Effector memory CD8-positive, alpha-beta T cell (primary cell): Measurements from ENCODE around the gene AKAP13.
"Not testable (repeated sequence)": the region's sequence is repeated elsewhere in the genome, so short reads cannot be mapped to it uniquely, and the experiment has no call there.

ENCODE experiments used
- ATAC-seq: fragments of 150-1000 bp; cut with Tn5 transposase; replicated peaks from 2 replicates; pipeline ENCODE4 v1.10.0; 2021; ENCODE audit warnings: mild to moderate bottlenecking, moderate library complexity
- DNase-seq, 3 experiments: peaks; one replicate each; pipeline ENCODE4 v3.0.0; 2021
- H3K27ac Mint-ChIP-seq, 2 donors: one replicate each; pipeline ENCODE4 v1.8.0; 2022; ENCODE audit warnings: mild to moderate bottlenecking in 2 of 2, mixed read lengths in 2 of 2, moderate library complexity in 2 of 2
- H3K27me3 Mint-ChIP-seq, 2 donors: one replicate each; pipeline ENCODE4 v1.8.0; 2022; ENCODE audit warnings: mixed read lengths in 2 of 2
- H3K36me3 Mint-ChIP-seq: one replicate; pipeline ENCODE4 v1.8.0; 2022; ENCODE audit warnings: mild to moderate bottlenecking, moderate library complexity, mixed read lengths; ENCODE audit not compliant: insufficient read depth
- H3K4me1 Mint-ChIP-seq, 2 donors: one replicate each; pipeline ENCODE4 v1.8.0; 2022; ENCODE audit warnings: low read depth in 2 of 2, mixed read lengths in 2 of 2
- H3K4me3 Mint-ChIP-seq, 2 donors: one replicate each; pipeline ENCODE4 v1.8.0; 2022; ENCODE audit warnings: mild to moderate bottlenecking in 2 of 2, mixed read lengths in 2 of 2, moderate library complexity in 2 of 2
- H3K9me3 Mint-ChIP-seq, 2 donors: one replicate each; pipeline ENCODE4 v1.8.0; 2022; ENCODE audit warnings: mixed read lengths in 2 of 2

Gene AKAP13

GRCh38 chr15:85586196-85586595, 205.8 kb downstream of the AKAP13 start:
- Mint-ChIP-seq H3K4me3 (peak overlapping the region in 1 of 2 donors; percentile 96), H3K27ac (peak overlapping the region in 1 of 2 donors; percentile 67), H3K36me3 (peaks cover 60% of the 10 kb centered on the region), H3K4me1 (peaks cover 45 to 59% of the 10 kb centered on the region in 2 donors)
- not testable (repeated sequence) for DNase-seq, H3K9me3 Mint-ChIP-seq, ATAC-seq, H3K27me3 Mint-ChIP-seq

GRCh38 chr15:85587707-85588411, 207.5 kb downstream of the AKAP13 start:
- ATAC-seq (no peak), DNase-seq (no peak)
- H3K4me3 Mint-ChIP-seq: no peak overlapping the region
- H3K27ac Mint-ChIP-seq: peak overlapping the region in 1 of 2 donors; percentile 51
- no peaks in the 10 kb centered on the region for H3K27me3 Mint-ChIP-seq
- H3K9me3 Mint-ChIP-seq: no peaks in the 10 kb centered on the region
- peaks cover 32 to 49% of the 10 kb centered on the region in 2 donors for H3K4me1 Mint-ChIP-seq
- H3K36me3 Mint-ChIP-seq: peaks cover 47% of the 10 kb centered on the region

- ATAC-seq: no peak
- peak overlapping the region; percentile 51 to 62 for H3K27ac Mint-ChIP-seq
- no peak for DNase-seq
- H3K4me3 Mint-ChIP-seq: no peak overlapping the region
- H3K36me3 Mint-ChIP-seq: peaks cover 43% of the 10 kb centered on the region
- H3K4me1 Mint-ChIP-seq: peaks cover 24 to 41% of the 10 kb centered on the region in 2 donors
- H3K9me3 Mint-ChIP-seq: no peaks in the 10 kb centered on the region
- no peaks in the 10 kb centered on the region for H3K27me3 Mint-ChIP-seq
Measured at GRCh38 chr15:85588677-85589076, 208.3 kb downstream of the AKAP13 start.

- no peak for DNase-seq
- H3K4me3 Mint-ChIP-seq: no peak overlapping the region
- no peak overlapping the region for H3K27ac Mint-ChIP-seq
- H3K36me3 Mint-ChIP-seq: peaks cover 41% of the 10 kb centered on the region
- peaks cover 16 to 31% of the 10 kb centered on the region in 2 donors for H3K4me1 Mint-ChIP-seq
- H3K9me3 Mint-ChIP-seq: no peaks in the 10 kb centered on the region
- no peaks in the 10 kb centered on the region for H3K27me3 Mint-ChIP-seq
- ATAC-seq: no peak
Measured at GRCh38 chr15:85589851-85590250, 209.4 kb downstream of the AKAP13 start.

GRCh38 chr15:85591622-85592021, 211.2 kb downstream of the AKAP13 start:
- no peak for ATAC-seq
- Mint-ChIP-seq H3K27me3 (no peaks in the 10 kb centered on the region), H3K9me3 (no peaks in the 10 kb centered on the region), H3K36me3 (peaks cover 41% of the 10 kb centered on the region), H3K27ac (no peak overlapping the region), H3K4me1 (peaks cover 19 to 31% of the 10 kb centered on the region in 2 donors), H3K4me3 (no peak overlapping the region)
- no peak for DNase-seq

- H3K4me3 Mint-ChIP-seq: no peak overlapping the region
- H3K4me1 Mint-ChIP-seq: peaks cover 20 to 34% of the 10 kb centered on the region in 2 donors
- H3K27me3 Mint-ChIP-seq: no peaks in the 10 kb centered on the region
- DNase-seq (no peak), ATAC-seq (no peak)
- H3K27ac Mint-ChIP-seq: peak overlapping the region in 1 of 2 donors; percentile 20
- no peaks in the 10 kb centered on the region for H3K9me3 Mint-ChIP-seq
- H3K36me3 Mint-ChIP-seq: peaks cover 37% of the 10 kb centered on the region
Measured at GRCh38 chr15:85592148-85592547, 211.7 kb downstream of the AKAP13 start.

- DNase-seq (no peak), ATAC-seq (no peak)
- Mint-ChIP-seq H3K27ac (peak overlapping the region; percentile 29 to 85), H3K36me3 (peaks cover 35% of the 10 kb centered on the region), H3K9me3 (no peaks in the 10 kb centered on the region), H3K4me3 (no peak overlapping the region), H3K4me1 (peaks cover 24 to 36% of the 10 kb centered on the region in 2 donors), H3K27me3 (no peaks in the 10 kb centered on the region)
Measured at GRCh38 chr15:85593809-85594445, 213.5 kb downstream of the AKAP13 start.

GRCh38 chr15:85595804-85596536, 215.6 kb downstream of the AKAP13 start:
- H3K36me3 Mint-ChIP-seq: peaks cover 24% of the 10 kb centered on the region
- peaks cover 24 to 43% of the 10 kb centered on the region in 2 donors for H3K4me1 Mint-ChIP-seq
- H3K27ac Mint-ChIP-seq: peak overlapping the region; percentile 84 to 90
- H3K4me3 Mint-ChIP-seq: no peak overlapping the region
- no peaks in the 10 kb centered on the region for H3K9me3 Mint-ChIP-seq
- H3K27me3 Mint-ChIP-seq: no peaks in the 10 kb centered on the region
- DNase-seq (no peak), ATAC-seq (no peak)

- H3K27me3 Mint-ChIP-seq: no peaks in the 10 kb centered on the region
- H3K4me3 Mint-ChIP-seq: peak overlapping the region; percentile 34 to 47
- DNase-seq (no peak), ATAC-seq (peak; percentile 92)
- H3K9me3 Mint-ChIP-seq: no peaks in the 10 kb centered on the region
- peaks cover 21 to 36% of the 10 kb centered on the region in 2 donors for H3K4me1 Mint-ChIP-seq
- H3K27ac Mint-ChIP-seq: peak overlapping the region; percentile 72 to 84
- H3K36me3 Mint-ChIP-seq: peaks cover 23% of the 10 kb centered on the region
Measured at GRCh38 chr15:85597155-85597815, 216.9 kb downstream of the AKAP13 start.

GRCh38 chr15:85598219-85598618, 217.8 kb downstream of the AKAP13 start:
- H3K27ac Mint-ChIP-seq: peak overlapping the region; percentile 72 to 84
- ATAC-seq (no peak), DNase-seq (no peak)
- H3K9me3 Mint-ChIP-seq: no peaks in the 10 kb centered on the region
- peaks cover 21 to 36% of the 10 kb centered on the region in 2 donors for H3K4me1 Mint-ChIP-seq
- H3K4me3 Mint-ChIP-seq: peak overlapping the region in 1 of 2 donors; percentile 47
- H3K27me3 Mint-ChIP-seq: no peaks in the 10 kb centered on the region
- H3K36me3 Mint-ChIP-seq: peaks cover 17% of the 10 kb centered on the region

GRCh38 chr15:85598718-85599398, 218.5 kb downstream of the AKAP13 start:
- DNase-seq: no peak
- Mint-ChIP-seq H3K27ac (peak overlapping the region; percentile 8 to 17), H3K27me3 (no peaks in the 10 kb centered on the region), H3K36me3 (peaks cover 22% of the 10 kb centered on the region), H3K4me3 (no peak overlapping the region), H3K4me1 (peaks cover 26 to 38% of the 10 kb centered on the region in 2 donors), H3K9me3 (no peaks in the 10 kb centered on the region)
- ATAC-seq: no peak

GRCh38 chr15:85600001-85600400, 219.6 kb downstream of the AKAP13 start:
- Mint-ChIP-seq H3K4me1 (peaks cover 26 to 40% of the 10 kb centered on the region in 2 donors), H3K27ac (no peak overlapping the region), H3K27me3 (no peaks in the 10 kb centered on the region), H3K36me3 (peaks cover 29% of the 10 kb centered on the region), H3K4me3 (no peak overlapping the region), H3K9me3 (no peaks in the 10 kb centered on the region)
- no peak for DNase-seq
- no peak for ATAC-seq

- H3K27ac Mint-ChIP-seq: no peak overlapping the region
- no peak for ATAC-seq
Measured at GRCh38 chr15:85603160-85603559, 222.8 kb downstream of the AKAP13 start.

More at GRCh38 chr15:85603160-85603559, 222.8 kb downstream of the AKAP13 start:
- Mint-ChIP-seq H3K4me3 (no peak overlapping the region), H3K4me1 (peaks cover 21 to 35% of the 10 kb centered on the region in 2 donors), H3K27me3 (no peaks in the 10 kb centered on the region), H3K36me3 (peaks cover 29% of the 10 kb centered on the region), H3K9me3 (no peaks in the 10 kb centered on the region)
- no peak for DNase-seq
